ENCODE data around the gene WAC. TPM values are rescaled to one million over a fixed set of nuclear protein-coding genes. Genes with fewer than 3 reads are reported as not detected.

Gene WAC
- total RNA-seq, 3 donors from 2014 or later (not counting 1 experiment from before 2014, with no cell fraction given), result 225 to 245 (median 226) TPM

DNA sequence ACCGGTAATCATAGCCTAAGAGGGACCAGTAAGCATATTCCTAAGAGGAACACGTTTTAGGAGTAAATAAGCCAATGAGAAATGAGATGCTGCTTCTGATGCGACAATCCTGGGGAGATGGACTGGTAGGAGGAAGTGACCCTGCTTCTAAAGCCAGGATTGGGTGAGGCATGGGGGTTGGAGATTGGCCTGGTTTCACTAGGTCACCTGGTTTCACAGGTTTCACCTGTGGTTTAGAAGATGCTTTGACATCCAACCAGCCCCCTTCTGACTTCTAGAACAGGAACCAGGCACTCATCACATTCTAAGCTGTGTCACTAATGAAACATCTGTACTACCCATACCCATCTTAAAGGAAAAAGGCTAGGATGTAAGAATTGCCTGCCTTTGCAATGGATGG, 91.4 kb downstream of the WAC start:
- no peak overlapping the region for H3K4me3 ChIP-seq (ENCODE audit: low read length)
- peaks cover 19% of the 10 kb centered on the region for H3K36me3 ChIP-seq (ENCODE audit: control insufficient read depth, insufficient read depth, low read length)
- H3K4me1 Mint-ChIP-seq, result peaks cover 12 to 23% of the 10 kb centered on the region in 2 donors
- ATAC-seq (peak in 1 of 3 donors; percentile 15), DNase-seq (no peak)
- WGBS (ENCODE audit: insufficient coverage), result 76% methylated on average over 3 of the region's 3 CpGs
- H3K4me1 ChIP-seq (ENCODE audit: control insufficient read depth, insufficient read depth, low read length), result no peaks in the 10 kb centered on the region
- H3K27ac Mint-ChIP-seq, result peak overlapping the region; percentile 64 to 68
- TF ChIP-seq, protein P1, sequence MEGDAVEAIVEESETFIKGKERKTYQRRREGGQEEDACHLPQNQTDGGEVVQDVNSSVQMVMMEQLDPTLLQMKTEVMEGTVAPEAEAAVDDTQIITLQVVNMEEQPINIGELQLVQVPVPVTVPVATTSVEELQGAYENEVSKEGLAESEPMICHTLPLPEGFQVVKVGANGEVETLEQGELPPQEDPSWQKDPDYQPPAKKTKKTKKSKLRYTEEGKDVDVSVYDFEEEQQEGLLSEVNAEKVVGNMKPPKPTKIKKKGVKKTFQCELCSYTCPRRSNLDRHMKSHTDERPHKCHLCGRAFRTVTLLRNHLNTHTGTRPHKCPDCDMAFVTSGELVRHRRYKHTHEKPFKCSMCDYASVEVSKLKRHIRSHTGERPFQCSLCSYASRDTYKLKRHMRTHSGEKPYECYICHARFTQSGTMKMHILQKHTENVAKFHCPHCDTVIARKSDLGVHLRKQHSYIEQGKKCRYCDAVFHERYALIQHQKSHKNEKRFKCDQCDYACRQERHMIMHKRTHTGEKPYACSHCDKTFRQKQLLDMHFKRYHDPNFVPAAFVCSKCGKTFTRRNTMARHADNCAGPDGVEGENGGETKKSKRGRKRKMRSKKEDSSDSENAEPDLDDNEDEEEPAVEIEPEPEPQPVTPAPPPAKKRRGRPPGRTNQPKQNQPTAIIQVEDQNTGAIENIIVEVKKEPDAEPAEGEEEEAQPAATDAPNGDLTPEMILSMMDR (IDR thresholded peaks at IDR 0.05), result no peak
- H3K27ac ChIP-seq (ENCODE audit: low read length), result no peak overlapping the region
- H3K36me3 Mint-ChIP-seq, result no peaks in the 10 kb centered on the region
- H3K9me3 ChIP-seq (ENCODE audit: control insufficient read depth, insufficient read depth, low read length), result no peaks in the 10 kb centered on the region
- H3K9me3 Mint-ChIP-seq, result no peaks in the 10 kb centered on the region
- no peaks in the 10 kb centered on the region for H3K27me3 ChIP-seq (ENCODE audit: control insufficient read depth, insufficient read depth, low read length)
- no peak overlapping the region for H3K4me3 Mint-ChIP-seq
- intact Hi-C loops (cut with micrococcal nuclease), result loop anchor here (10.0 kb wide), 2 partner anchors 190 to 680 kb away; no protein-coding TSS in a partner anchor
- peaks cover 0 to 4% of the 10 kb centered on the region in 2 donors for H3K27me3 Mint-ChIP-seq (ENCODE audit: low read depth in 2 of 2)

DNA sequence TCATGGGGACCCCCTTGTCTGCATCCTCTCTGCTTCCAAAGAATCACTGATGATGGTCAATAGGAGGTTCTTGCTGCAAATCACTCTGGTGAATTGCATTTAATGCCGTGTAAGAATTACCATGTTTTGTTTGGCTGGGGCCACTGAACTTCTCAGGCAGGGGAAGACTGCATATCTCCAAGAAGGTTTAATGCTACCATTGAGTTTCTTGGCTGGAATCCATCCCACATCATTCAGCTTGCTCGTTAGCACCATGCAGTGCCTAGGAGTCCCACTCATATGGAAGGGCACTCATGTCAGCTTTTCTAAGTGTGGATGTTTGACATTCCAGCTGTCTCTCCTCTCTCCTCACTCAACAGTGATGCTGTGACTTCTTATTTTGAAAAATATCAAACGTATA, 94.2 kb downstream of the WAC start:
- no peaks in the 10 kb centered on the region for H3K4me1 ChIP-seq (ENCODE audit: control insufficient read depth, insufficient read depth, low read length)
- ATAC-seq (no peak), DNase-seq (no peak)
- Mint-ChIP-seq H3K36me3 (no peaks in the 10 kb centered on the region), H3K4me1 (peaks cover 12 to 23% of the 10 kb centered on the region in 2 donors), H3K27me3 (ENCODE audit: low read depth in 2 of 2) (peaks cover 14 to 17% of the 10 kb centered on the region in 2 donors), H3K9me3 (no peaks in the 10 kb centered on the region), H3K4me3 (no peak overlapping the region), H3K27ac (no peak overlapping the region)
- no peaks in the 10 kb centered on the region for H3K9me3 ChIP-seq (ENCODE audit: control insufficient read depth, insufficient read depth, low read length)
- H3K4me3 ChIP-seq (ENCODE audit: low read length), result no peak overlapping the region
- H3K27me3 ChIP-seq (ENCODE audit: control insufficient read depth, insufficient read depth, low read length), result no peaks in the 10 kb centered on the region
- TF ChIP-seq, protein P1 (IDR thresholded peaks at IDR 0.05), result no peak
- 85% methylated on average over 3 of the region's 3 CpGs for WGBS (ENCODE audit: insufficient coverage)
- intact Hi-C loops (cut with micrococcal nuclease), result loop anchor here (10.0 kb wide), 2 partner anchors 192 to 678 kb away; no protein-coding TSS in a partner anchor
- H3K27ac ChIP-seq (ENCODE audit: low read length), result no peak overlapping the region
- H3K36me3 ChIP-seq (ENCODE audit: control insufficient read depth, insufficient read depth, low read length), result peaks cover under 1% of the 10 kb centered on the region

DNA sequence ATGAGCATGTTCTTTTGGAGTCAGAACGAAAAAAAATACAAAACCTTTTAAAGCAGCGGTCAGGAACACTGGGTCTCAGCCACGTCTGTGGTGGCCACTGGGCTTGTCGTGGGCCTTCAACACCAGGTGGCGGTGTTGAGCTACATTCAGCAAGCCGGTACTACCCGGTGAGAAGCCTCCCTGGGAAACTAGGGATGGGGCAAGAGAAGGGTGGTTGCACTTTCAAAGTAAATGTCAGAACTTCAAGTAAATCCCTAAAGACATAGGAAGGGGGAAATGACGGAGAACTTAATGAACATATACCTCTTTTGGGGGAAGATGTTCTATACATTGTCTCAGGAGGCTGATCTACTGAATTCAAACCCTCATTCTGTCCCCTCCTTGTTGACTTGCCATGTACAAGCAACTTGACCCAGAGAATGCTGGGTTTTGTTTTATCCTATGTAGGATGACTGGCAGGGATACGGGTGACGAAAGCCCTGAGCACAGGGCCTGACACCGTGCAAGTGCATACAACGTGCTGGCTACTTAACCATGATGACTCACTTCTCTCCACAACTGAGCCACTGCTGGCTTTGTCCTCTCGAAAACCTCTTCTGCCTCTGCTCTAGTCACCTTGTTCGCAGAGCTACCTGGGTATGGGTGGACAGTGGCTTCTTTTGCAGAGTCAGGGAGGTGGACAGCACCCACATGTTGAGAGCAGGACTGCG, 95.4 kb downstream of the WAC start:
- H3K27me3 ChIP-seq (ENCODE audit: control insufficient read depth, insufficient read depth, low read length), result no peaks in the 10 kb centered on the region
- peak; percentile 85 to 93 (median 90) for ATAC-seq
- H3K27ac Mint-ChIP-seq, result no peak overlapping the region
- no peaks in the 10 kb centered on the region for H3K36me3 Mint-ChIP-seq
- H3K36me3 ChIP-seq (ENCODE audit: control insufficient read depth, insufficient read depth, low read length), result no peaks in the 10 kb centered on the region
- no peak overlapping the region for H3K27ac ChIP-seq (ENCODE audit: low read length)
- peaks cover 14 to 17% of the 10 kb centered on the region in 2 donors for H3K27me3 Mint-ChIP-seq (ENCODE audit: low read depth in 2 of 2)
- DNase-seq, result peak; percentile 56 to 83
- H3K9me3 Mint-ChIP-seq, result no peaks in the 10 kb centered on the region
- peaks cover 12 to 23% of the 10 kb centered on the region in 2 donors for H3K4me1 Mint-ChIP-seq
- WGBS (ENCODE audit: insufficient coverage), result 33% methylated on average over 14 of the region's 15 CpGs
- H3K4me3 Mint-ChIP-seq, result no peak overlapping the region
- TF ChIP-seq, protein P1 (IDR thresholded peaks at IDR 0.05), result peak; percentile 93
- no peaks in the 10 kb centered on the region for H3K4me1 ChIP-seq (ENCODE audit: control insufficient read depth, insufficient read depth, low read length)
- H3K4me3 ChIP-seq (ENCODE audit: low read length), result no peak overlapping the region
- intact Hi-C loops (cut with micrococcal nuclease), result loop anchor here (10.0 kb wide), 2 partner anchors 194 to 676 kb away; no protein-coding TSS in a partner anchor
- no peaks in the 10 kb centered on the region for H3K9me3 ChIP-seq (ENCODE audit: control insufficient read depth, insufficient read depth, low read length)

All from natural killer cell (primary cell).